ENCODE results near the gene NRXN3. TPM values are rescaled to one million over a fixed set of nuclear protein-coding genes. Genes with fewer than 3 reads are reported as not detected.

The NRXN3 gene
- total and polyA plus RNA-seq, 11 donors: 0.19 to 2.2 (median 1.1) TPM

- WGBS, 4 donors: 77 to 86% (median 80%) methylated on average over 3 of the region's 3 CpGs
- DNase-seq: no peak
- H3K27me3 ChIP-seq: no peaks in the 10 kb centered on the region
- no peaks in the 10 kb centered on the region for H3K36me3 ChIP-seq
- no peak for TF ChIP-seq POLR2A (IDR thresholded peaks at IDR 0.05)
- no peak for TF ChIP-seq CTCF (IDR thresholded peaks at IDR 0.05)
- H3K9me3 ChIP-seq: no peaks in the 10 kb centered on the region
- intact Hi-C loops (cut with DNase I): no loop called here
- ATAC-seq: no peak
- no peak overlapping the region for H3K27ac ChIP-seq
- no peaks in the 10 kb centered on the region for H3K4me1 ChIP-seq
- H3K4me3 ChIP-seq: no peak overlapping the region
These were observed 1323.0 kb downstream of the NRXN3 start for GRCh38 chr14:79493081-79493645.

DNA sequence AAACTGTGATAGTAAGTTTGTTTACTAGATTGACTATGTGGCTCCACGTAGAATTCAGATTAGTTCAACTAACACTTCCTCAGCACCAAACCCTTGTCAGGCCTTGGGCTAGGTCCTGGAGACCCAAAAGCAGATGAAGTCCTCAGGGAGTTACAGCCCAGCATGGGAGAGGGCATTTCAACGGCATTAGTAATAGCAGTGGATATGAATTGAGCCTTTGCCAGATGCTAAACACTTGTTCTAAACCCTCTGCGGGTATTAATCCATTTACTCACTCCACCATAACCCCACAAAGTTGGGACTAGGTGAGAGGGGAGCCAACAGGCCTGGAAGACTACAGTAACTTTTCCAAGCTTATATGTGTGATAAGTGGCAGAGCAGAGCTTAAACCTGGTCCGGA is 1326.5 kb downstream of the NRXN3 start:
- no peaks in the 10 kb centered on the region for H3K36me3 ChIP-seq
- no peaks in the 10 kb centered on the region for H3K27me3 ChIP-seq
- H3K4me3 ChIP-seq: no peak overlapping the region
- no peak overlapping the region for H3K27ac ChIP-seq
- no peaks in the 10 kb centered on the region for H3K9me3 ChIP-seq
- 62 to 91% (median 80%) methylated on average over 4 of the region's 4 CpGs for WGBS, 4 donors
- ATAC-seq (no peak), DNase-seq (no peak)
- no peak for TF ChIP-seq CTCF (IDR thresholded peaks at IDR 0.05)
- TF ChIP-seq POLR2A (IDR thresholded peaks at IDR 0.05): no peak
- H3K4me1 ChIP-seq: no peaks in the 10 kb centered on the region
- intact Hi-C loops (cut with DNase I): no loop called here

GRCh38 chr14:79500489-79500888 is 1330.3 kb downstream of the NRXN3 start:
- peaks cover 0 to 4% (median 0%) of the 10 kb centered on the region in 12 donors for H3K4me1 ChIP-seq
- no peak for TF ChIP-seq POLR2A (IDR thresholded peaks at IDR 0.05)
- no peak for TF ChIP-seq CTCF (IDR thresholded peaks at IDR 0.05)
- H3K27ac ChIP-seq: no peak overlapping the region
- ATAC-seq (no peak), DNase-seq (no peak)
- intact Hi-C loops (cut with DNase I): no loop called here
- 47 to 63% (median 55%) methylated on average over 1 of the region's 1 CpG for WGBS, 4 donors
- no peaks in the 10 kb centered on the region for H3K9me3 ChIP-seq
- no peaks in the 10 kb centered on the region for H3K27me3 ChIP-seq
- no peak overlapping the region for H3K4me3 ChIP-seq
- no peaks in the 10 kb centered on the region for H3K36me3 ChIP-seq

DNA sequence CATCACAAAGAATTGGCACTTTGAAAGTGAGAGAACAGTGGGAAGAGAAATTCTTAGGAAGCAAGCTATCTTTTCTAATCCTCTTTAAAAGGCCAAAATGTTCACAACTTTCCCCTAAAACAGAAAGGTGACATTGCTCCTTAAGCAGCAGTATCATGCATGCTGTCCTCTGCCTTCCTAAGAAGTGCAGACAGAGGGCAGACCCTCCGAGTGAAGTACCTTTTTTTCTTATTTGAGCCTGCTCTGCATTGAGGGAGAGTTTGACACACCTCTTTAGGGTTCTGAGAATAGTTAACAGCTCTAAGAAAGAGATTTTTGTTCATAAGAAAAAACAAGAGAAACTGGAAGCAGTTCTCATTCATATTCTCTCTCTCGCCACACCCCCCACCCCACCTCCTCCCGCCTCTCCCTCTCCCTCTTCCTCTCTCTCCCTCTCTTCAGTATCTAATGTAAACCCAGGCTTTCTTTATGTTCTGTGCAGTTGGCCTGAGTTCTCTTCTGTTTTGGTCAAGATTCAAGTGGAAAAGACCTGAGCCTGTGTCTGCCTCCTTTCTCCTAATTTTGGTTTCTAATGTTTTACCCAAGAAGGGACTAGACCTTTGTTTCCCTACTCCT is 1332.1 kb downstream of the NRXN3 start:
- Histone ChIP-seq H3K9me3 (no peaks in the 10 kb centered on the region), H3K4me3 (no peak overlapping the region), H3K27ac (no peak overlapping the region), H3K27me3 (no peaks in the 10 kb centered on the region), H3K4me1 (peaks cover 0 to 4% (median 0%) of the 10 kb centered on the region in 12 donors), H3K36me3 (no peaks in the 10 kb centered on the region)
- intact Hi-C loops (cut with DNase I): no loop called here
- ATAC-seq (no peak), DNase-seq (no peak)
- 39 to 55% (median 48%) methylated on average over 3 of the region's 3 CpGs for WGBS, 4 donors
- TF ChIP-seq CTCF (IDR thresholded peaks at IDR 0.05) (no peak), POLR2A (IDR thresholded peaks at IDR 0.05) (no peak)

All from heart left ventricle (tissue), 16 donors.